Activated CD4-positive, alpha-beta T cell treated with anti-CD3 and anti-CD28 coated beads, Interleukin-2, Interleukin-6, amounts not matched to agents 100 ng/mL and 50 ng/mL, durations not matched to agents 16 hours and 8 hours (primary cell): Measurements from ENCODE around the gene MYCT1.

ENCODE experiments used
- DNase-seq: peaks from one replicate; pipeline ENCODE4 v3.0.0-alpha.2; 2020

Gene MYCT1

GRCh38 chr6:152726313-152726712 is 28.6 kb downstream of the MYCT1 start:
- no peak for DNase-seq

- no peak for DNase-seq
These were observed 29.8 kb downstream of the MYCT1 start for GRCh38 chr6:152727507-152727906.

GRCh38 chr6:152734630-152735029 is 36.9 kb downstream of the MYCT1 start:
- DNase-seq = no peak

GRCh38 chr6:152736687-152737273 is 39.1 kb downstream of the MYCT1 start:
- no peak for DNase-seq

- DNase-seq = no peak
These were observed 47.9 kb downstream of the MYCT1 start for GRCh38 chr6:152745509-152746171.

- no peak for DNase-seq
These were observed 48.5 kb downstream of the MYCT1 start for GRCh38 chr6:152746172-152746553.

- no peak for DNase-seq
These were observed 51.1 kb downstream of the MYCT1 start for GRCh38 chr6:152748843-152749242.

GRCh38 chr6:152749336-152749735 is 51.6 kb downstream of the MYCT1 start:
- no peak for DNase-seq

GRCh38 chr6:152750694-152751093 is 53.0 kb downstream of the MYCT1 start, which contains the start of gene VIP:
Gene VIP (plus strand): TSS chr6:152750797. CDS start chr6:152752178, 1,381 bp downstream.
- DNase-seq = peak; percentile 9

GRCh38 chr6:152765331-152765730 is 67.6 kb downstream of the MYCT1 start:
- DNase-seq = no peak

- no peak for DNase-seq
These were observed 71.5 kb downstream of the MYCT1 start for GRCh38 chr6:152769159-152769558.

- no peak for DNase-seq
These were observed 72.3 kb downstream of the MYCT1 start for GRCh38 chr6:152769993-152770392.

- DNase-seq = no peak
These were observed 73.5 kb downstream of the MYCT1 start for GRCh38 chr6:152771061-152771687.
